ENCODE measurements around the gene PSIP1.

DNA sequence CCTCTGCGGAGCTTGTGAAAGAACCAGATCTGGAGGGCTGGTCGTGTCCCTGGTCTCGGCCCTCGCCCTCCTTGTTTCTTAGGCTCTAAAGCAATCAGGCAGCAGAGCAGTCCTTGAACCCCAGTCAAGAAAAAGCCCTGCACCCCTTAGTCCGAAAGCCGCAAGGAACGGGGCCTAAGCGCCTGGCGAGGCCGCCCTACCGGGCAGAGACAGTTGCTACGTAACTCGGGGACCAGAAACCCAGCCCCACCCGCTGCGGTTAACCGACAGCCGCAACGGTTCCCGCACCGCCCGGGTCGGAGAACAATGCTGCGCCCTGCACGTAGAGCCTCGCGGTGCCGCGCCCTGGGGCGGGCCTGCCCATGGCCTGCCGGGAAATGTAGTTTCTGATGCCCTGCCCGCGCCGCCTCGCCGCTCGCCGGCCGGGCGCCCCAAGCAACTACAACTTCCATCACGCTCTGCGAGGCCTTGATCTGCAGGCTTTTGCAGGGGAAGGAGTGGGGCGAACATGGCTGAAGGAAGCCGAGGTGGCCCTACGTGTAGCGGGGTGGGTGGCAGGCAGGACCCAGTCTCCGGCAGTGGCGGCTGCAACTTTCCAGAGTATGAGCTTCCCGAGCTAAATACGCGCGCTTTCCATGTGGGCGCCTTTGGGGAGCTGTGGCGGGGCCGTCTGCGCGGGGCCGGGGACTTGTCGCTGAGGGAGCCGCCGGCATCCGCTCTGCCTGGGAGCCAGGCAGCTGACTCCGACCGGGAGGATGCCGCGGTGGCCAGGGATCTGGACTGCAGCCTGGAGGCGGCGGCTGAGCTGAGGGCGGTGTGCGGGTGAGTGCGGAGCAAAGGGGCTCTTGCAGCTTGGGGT lies 88.2 kb downstream of the PSIP1 start, which contains the start of gene SNAPC3:
- TF ChIP-seq EZH2 (IDR thresholded peaks at IDR 0.05; ENCODE audit: borderline replicate concordance, low read depth, low read length) (no peak), NFE2L1 (tag; IDR thresholded peaks at IDR 0.05; ENCODE audit: borderline replicate concordance, low read depth) (no peak), JUND (IDR thresholded peaks at IDR 0.05; ENCODE audit: borderline replicate concordance, low read depth, low read length) (peak; percentile 32; the same call in 1 of the 2 replicates), JUND (tag; IDR thresholded peaks at IDR 0.05; ENCODE audit: borderline replicate concordance, low read depth, low read length) (no peak; the same call in 2 of the 3 replicates), IRF2 (CRISPR knock-in tag; IDR thresholded peaks at IDR 0.05) (no peak), POLR2AphosphoS2 (IDR thresholded peaks at IDR 0.05; ENCODE audit: low read length) (no peak), HDGF (IDR thresholded peaks at IDR 0.05) (no peak), TCF7L2 (IDR thresholded peaks at IDR 0.05; ENCODE audit: low read depth, low read length) (no peak), MTA3 (IDR thresholded peaks at IDR 0.05; ENCODE audit: borderline replicate concordance) (no peak)
- TF ChIP-seq, protein P1, sequence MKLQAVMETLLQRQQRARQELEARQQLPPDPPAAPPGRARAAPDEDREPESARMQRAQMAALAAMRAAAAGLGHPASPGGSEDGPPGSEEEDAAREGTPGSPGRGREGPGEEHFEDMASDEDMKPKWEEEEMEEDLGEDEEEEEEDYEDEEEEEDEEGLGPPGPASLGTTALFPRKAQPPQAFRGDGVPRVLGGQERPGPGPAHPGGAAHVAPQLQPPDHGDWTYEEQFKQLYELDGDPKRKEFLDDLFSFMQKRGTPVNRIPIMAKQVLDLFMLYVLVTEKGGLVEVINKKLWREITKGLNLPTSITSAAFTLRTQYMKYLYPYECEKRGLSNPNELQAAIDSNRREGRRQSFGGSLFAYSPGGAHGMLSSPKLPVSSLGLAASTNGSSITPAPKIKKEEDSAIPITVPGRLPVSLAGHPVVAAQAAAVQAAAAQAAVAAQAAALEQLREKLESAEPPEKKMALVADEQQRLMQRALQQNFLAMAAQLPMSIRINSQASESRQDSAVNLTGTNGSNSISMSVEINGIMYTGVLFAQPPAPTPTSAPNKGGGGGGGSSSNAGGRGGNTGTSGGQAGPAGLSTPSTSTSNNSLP (IDR thresholded peaks at IDR 0.05; ENCODE audit: borderline replicate concordance, low read depth, low read length) = no peak

Data from K562 (cell line).